ENCODE data around the gene IGFALS. TPM values are rescaled to one million over a fixed set of nuclear protein-coding genes. Genes with fewer than 3 reads are reported as not detected.
A peak's percentile ranks its signal among the peaks of the same experiment; 100 is the strongest.

The IGFALS gene
- total and polyA plus RNA-seq, 7 donors, result 0.12 to 0.38 (median 0.18) TPM; not detected in 3

- no peak for DNase-seq
- no peak overlapping the region for H3K27ac ChIP-seq
- TF ChIP-seq CTCF (IDR thresholded peaks at IDR 0.05), result no peak
Measured at GRCh38 chr16:1816396-1817275, 23.1 kb upstream of the IGFALS start.

GRCh38 chr16:1815461-1815860, 22.0 kb upstream of the IGFALS start:
- H3K27me3 ChIP-seq (ENCODE audit: insufficient read depth in 3 of 3, low read length in 2 of 3), result no peaks in the 10 kb centered on the region
- H3K9me3 ChIP-seq, result no peaks in the 10 kb centered on the region
- no peak overlapping the region for H3K4me3 ChIP-seq
- WGBS, 3 donors, result 67 to 86% (median 78%) methylated on average over 11 of the region's 11 CpGs
- intact Hi-C loops (cut with DNase I), result no loop called here
- no peak for TF ChIP-seq CTCF (IDR thresholded peaks at IDR 0.05)
- DNase-seq, result no peak
- peaks cover 0 to 69% of the 10 kb centered on the region in 2 donors for H3K36me3 ChIP-seq (ENCODE audit: insufficient read depth in 1 of 2, low read depth in 1 of 2)
- H3K27ac ChIP-seq, result no peak overlapping the region
- H3K4me1 ChIP-seq, result no peaks in the 10 kb centered on the region
- ATAC-seq, result peak in 2 of 4 donors; percentile 32 to 47

More at GRCh38 chr16:1816396-1817275, 23.1 kb upstream of the IGFALS start:
- peak in 1 of 4 donors; percentile 27 for ATAC-seq
- 87 to 94% (median 92%) methylated on average over 40 of the region's 40 CpGs for WGBS, 3 donors
- Histone ChIP-seq H3K4me1 (no peaks in the 10 kb centered on the region), H3K27me3 (ENCODE audit: insufficient read depth in 3 of 3, low read length in 2 of 3) (no peaks in the 10 kb centered on the region), H3K36me3 (ENCODE audit: insufficient read depth in 1 of 2, low read depth in 1 of 2) (peaks cover 0 to 74% of the 10 kb centered on the region in 2 donors), H3K4me3 (no peak overlapping the region), H3K9me3 (no peaks in the 10 kb centered on the region)
- intact Hi-C loops (cut with DNase I), result no loop called here

- intact Hi-C loops (cut with DNase I), result no loop called here
- ATAC-seq, result peak; percentile 61 to 79 (median 74)
- Histone ChIP-seq H3K4me1 (no peaks in the 10 kb centered on the region), H3K9me3 (no peaks in the 10 kb centered on the region), H3K36me3 (ENCODE audit: insufficient read depth in 1 of 2, low read depth in 1 of 2) (peaks cover 0 to 66% of the 10 kb centered on the region in 2 donors), H3K27ac (no peak overlapping the region), H3K27me3 (ENCODE audit: insufficient read depth in 3 of 3, low read length in 2 of 3) (no peaks in the 10 kb centered on the region), H3K4me3 (no peak overlapping the region)
- peak; percentile 22 for TF ChIP-seq CTCF (IDR thresholded peaks at IDR 0.05)
- WGBS, 3 donors, result 28 to 39% (median 34%) methylated on average over 17 of the region's 17 CpGs
- DNase-seq, result no peak
Measured at GRCh38 chr16:1812732-1813163, 19.2 kb upstream of the IGFALS start.

GRCh38 chr16:1810536-1810935, 17.0 kb upstream of the IGFALS start:
- intact Hi-C loops (cut with DNase I), result no loop called here
- 94% methylated on average over 16 of the region's 16 CpGs for WGBS, 3 donors
- TF ChIP-seq CTCF (IDR thresholded peaks at IDR 0.05), result no peak
- no peak for DNase-seq
- ATAC-seq, result no peak
- Histone ChIP-seq H3K4me3 (no peak overlapping the region), H3K27ac (no peak overlapping the region), H3K27me3 (ENCODE audit: insufficient read depth in 3 of 3, low read length in 2 of 3) (no peaks in the 10 kb centered on the region), H3K9me3 (no peaks in the 10 kb centered on the region), H3K4me1 (no peaks in the 10 kb centered on the region), H3K36me3 (ENCODE audit: insufficient read depth in 1 of 2, low read depth in 1 of 2) (peaks cover 0 to 65% of the 10 kb centered on the region in 2 donors)
